IMR-90 (cell line): ENCODE results near the gene ZNF813. TPM values are rescaled to one million over a fixed set of nuclear protein-coding genes. Genes with fewer than 3 reads are reported as not detected.

Source experiments
- ATAC-seq: fragments of 200-7000 bp; cut with Tn5 transposase; 2 replicates; pipeline ENCODE4 v1.9.1; 2020; ENCODE audit warnings: low read depth, mild to moderate bottlenecking, moderate library complexity
- BruUV-seq: library from RNA; stranded (reverse); fragments of 400-500 nt; replicated peaks from 2 replicates; lab custom pipeline; 2021; lab: Mats Ljungman, UMichigan
- CTCF ChIA-PET: fragments of 300-600 bp; formaldehyde crosslinking; extraction: SDS; loops from one replicate; lab custom pipeline; 2021; ENCODE audit warnings: antibody characterized with exemption; lab: Yijun Ruan, JAX
- POLR2A ChIA-PET: fragments of 300-600 bp; sonication (Branson Sonifier 250); formaldehyde crosslinking; loops from one replicate; lab custom pipeline; 2022; ENCODE audit warnings: antibody characterized with exemption; ENCODE audit not compliant: unreplicated experiment; lab: Charles Lee
- DNase-seq: peaks from one replicate; pipeline ENCODE4 v3.0.0; 2013
- H2AFZ ChIP-seq: replicated peaks from 2 replicates; pipeline ENCODE3; 2013; ENCODE audit warnings: low read length, mild to moderate bottlenecking; ENCODE audit not compliant: poor library complexity
- H2AK5ac ChIP-seq: 2 replicates; pipeline ENCODE4 v1.6.1; 2013; ENCODE audit warnings: low read depth, low read length, inconsistent platforms
- H2AK9ac ChIP-seq: replicated peaks from 2 replicates; pipeline ENCODE3; 2013; ENCODE audit warnings: mild to moderate bottlenecking, low read depth, low read length, moderate library complexity; ENCODE audit not compliant: poor library complexity
- H2BK120ac ChIP-seq: 2 replicates; pipeline ENCODE4 v1.6.1; 2013; ENCODE audit warnings: low read depth, low read length, inconsistent platforms
- H2BK15ac ChIP-seq: 3 replicates; pipeline ENCODE4 v1.6.1; 2013; ENCODE audit warnings: low read depth, low read length, inconsistent platforms
- H2BK20ac ChIP-seq: 2 replicates; pipeline ENCODE4 v1.6.1; 2013; ENCODE audit warnings: low read depth, mild to moderate bottlenecking, inconsistent platforms, low read length, moderate library complexity
- H2BK5ac ChIP-seq: 2 replicates; pipeline ENCODE4 v1.6.1; 2013; ENCODE audit warnings: mild to moderate bottlenecking, low read depth, low read length, inconsistent platforms; ENCODE audit not compliant: poor library complexity, severe bottlenecking
- H3K14ac ChIP-seq: replicated peaks from 2 replicates; pipeline ENCODE4 v1.6.1; 2013; ENCODE audit warnings: low read depth, low read length, inconsistent platforms
- H3K18ac ChIP-seq: 2 replicates; pipeline ENCODE4 v1.6.1; 2013; ENCODE audit warnings: low read depth, low read length, control low read depth
- H3K23ac ChIP-seq: 2 replicates; pipeline ENCODE4 v1.6.1; 2013; ENCODE audit warnings: low read depth, low read length, inconsistent platforms
- H3K27ac ChIP-seq: 2 replicates; pipeline ENCODE4 v1.5.1; 2013; ENCODE audit warnings: mild to moderate bottlenecking, control low read depth, low read length; ENCODE audit not compliant: insufficient read depth
- H3K27me3 ChIP-seq: 2 replicates; pipeline ENCODE4 v1.6.1; 2013; ENCODE audit warnings: low read length; ENCODE audit not compliant: control insufficient read depth, insufficient read depth
- H3K36me3 ChIP-seq: 2 replicates; pipeline ENCODE4 v1.6.1; 2013; ENCODE audit warnings: low read length, mixed read lengths; ENCODE audit not compliant: control insufficient read depth, insufficient read depth
- H3K4ac ChIP-seq: 2 replicates; pipeline ENCODE4 v1.6.1; 2013; ENCODE audit warnings: low read depth, low read length, inconsistent platforms
- H3K4me1 ChIP-seq: 2 replicates; pipeline ENCODE4 v1.6.1; 2013; ENCODE audit warnings: low read length, mixed read lengths; ENCODE audit not compliant: control insufficient read depth, insufficient read depth
- H3K4me2 ChIP-seq: 2 replicates; pipeline ENCODE4 v1.6.1; 2013; ENCODE audit warnings: low read depth, mild to moderate bottlenecking, control low read depth, low read length, moderate library complexity
- H3K4me3 ChIP-seq: 2 replicates; pipeline ENCODE4 v1.5.1; 2013; ENCODE audit warnings: low read depth, mild to moderate bottlenecking, control low read depth, low read length, moderate library complexity; ENCODE audit not compliant: insufficient read depth
- H3K56ac ChIP-seq: 2 replicates; pipeline ENCODE4 v1.6.1; 2013; ENCODE audit warnings: low read length, inconsistent platforms; ENCODE audit not compliant: insufficient read depth; ENCODE audit errors: extremely low read depth
- H3K79me1 ChIP-seq, 2 experiments: 2 replicates each; pipeline ENCODE4 v1.6.1; 2013; ENCODE audit warnings: low read length in 2 of 2, inconsistent platforms in 1 of 2, low read depth in 1 of 2
- H3K9ac ChIP-seq: 2 replicates; pipeline ENCODE4 v1.6.1; 2013; ENCODE audit warnings: low read depth, low read length, control low read depth
- H3K9me1 ChIP-seq: 2 replicates; pipeline ENCODE4 v1.6.1; 2013; ENCODE audit warnings: low read length, inconsistent platforms; ENCODE audit not compliant: insufficient read depth
- H3K9me3 ChIP-seq: 2 replicates; pipeline ENCODE4 v1.6.1; 2013; ENCODE audit warnings: low read length; ENCODE audit not compliant: control insufficient read depth, insufficient read depth
- H4K20me1 ChIP-seq: 2 replicates; pipeline ENCODE4 v1.6.1; 2013; ENCODE audit warnings: low read length, inconsistent platforms; ENCODE audit not compliant: insufficient read depth
- H4K5ac ChIP-seq: 2 replicates; pipeline ENCODE4 v1.6.1; 2013; ENCODE audit warnings: mild to moderate bottlenecking, low read depth, low read length, control low read depth
- H4K8ac ChIP-seq, 2 experiments: 2 replicates each; pipeline ENCODE4 v1.6.1; 2013; ENCODE audit warnings: low read depth in 2 of 2, low read length in 2 of 2, control low read depth in 1 of 2, inconsistent platforms in 1 of 2
- H4K91ac ChIP-seq: 2 replicates; pipeline ENCODE4 v1.6.1; 2013; ENCODE audit warnings: low read depth, low read length, inconsistent platforms; ENCODE audit not compliant: insufficient read depth
- CEBPB ChIP-seq: IDR thresholded peaks from 2 replicates; pipeline ENCODE4 v1.6.1; 2012; ENCODE audit warnings: low read depth, low read length, improper control_type of control experiment
- CHD1 ChIP-seq: IDR thresholded peaks from 2 replicates; pipeline ENCODE4 v1.6.1; 2012; ENCODE audit warnings: low read depth, low read length, improper control_type of control experiment
- MAFK ChIP-seq: IDR thresholded peaks from 2 replicates; pipeline ENCODE4 v1.6.1; 2012; ENCODE audit warnings: low read depth, low read length, improper control_type of control experiment
- MAZ ChIP-seq: IDR thresholded peaks from 2 replicates; pipeline ENCODE4 v1.6.1; 2012; ENCODE audit warnings: low read depth, mild to moderate bottlenecking, low read length, improper control_type of control experiment, moderate library complexity, borderline replicate concordance
- NFE2L2 ChIP-seq: fragments of 150-350 bp; IDR thresholded peaks from 2 replicates; pipeline ENCODE4 v1.6.1; 2016; ENCODE audit warnings: low read depth, mild to moderate bottlenecking, low read length
- POLR2A ChIP-seq: IDR thresholded peaks from 2 replicates; pipeline ENCODE4 v1.6.1; 2012; ENCODE audit warnings: mild to moderate bottlenecking, low read depth, low read length
- RFX5 ChIP-seq: IDR thresholded peaks from 2 replicates; pipeline ENCODE4 v1.8.0; 2012; ENCODE audit warnings: low read depth, mild to moderate bottlenecking, low read length, moderate library complexity
- WGBS, 2 experiments: methylation state at CpG; one replicate each; pipeline versions ENCODE4 v1.1.5 to v1.1.7; 2013; ENCODE audit warnings: missing lambda C conversion rate in 2 of 2; ENCODE audit not compliant: insufficient read length in 1 of 2; ENCODE audit errors: extremely low coverage in 2 of 2; 5-methylcytosine and 5-hydroxymethylcytosine counted together
- dilution Hi-C: fragments of 300-500 bp; cut with HindIII; formaldehyde crosslinking; loops from one replicate; pipeline ENCODE4 v1.14.3; 2018; ENCODE audit warnings: low sequenced_read_pairs; ENCODE audit not compliant: unreplicated experiment
- in situ Hi-C: fragments of 300-500 bp; cut with MboI; formaldehyde crosslinking; loops from 3 replicates; pipeline ENCODE4 v1.14.3; 2019; ENCODE audit warnings: low sequenced_read_pairs, inconsistent platforms, mixed read lengths
- intact Hi-C: fragments of 100-400 bp; cut with micrococcal nuclease; formaldehyde crosslinking; loops from 2 replicates; pipeline ENCODE4 v1.10.0; 2022
- polyA plus RNA-seq, 3 experiments: library from polyadenylated mRNA; depleted of rRNA; stranded (reverse); fragments of >200 nt; gene quantifications; 2 replicates each; pipeline ENCODE4 v1.2.3, GENCODE V29; 2012; ENCODE audit warnings: low replicate concordance in 1 of 3
- total RNA-seq: library from RNA; depleted of rRNA; stranded (reverse); fragments of >200 nt; gene quantifications from 2 replicates; pipeline ENCODE4 v1.2.3, GENCODE V29; 2012
- TF ChIP-seq, protein P1 (sequence below): fragments of 150-350 bp; IDR thresholded peaks from 2 replicates; pipeline ENCODE4 v1.6.1; 2017; ENCODE audit warnings: mild to moderate bottlenecking, antibody characterized with exemption, low read length, low read depth

Gene ZNF813
- total and polyA plus RNA-seq, 2 of the 4 experiments (the other 2 are of a cell fraction) = 0.82 to 3.4 TPM

DNA sequence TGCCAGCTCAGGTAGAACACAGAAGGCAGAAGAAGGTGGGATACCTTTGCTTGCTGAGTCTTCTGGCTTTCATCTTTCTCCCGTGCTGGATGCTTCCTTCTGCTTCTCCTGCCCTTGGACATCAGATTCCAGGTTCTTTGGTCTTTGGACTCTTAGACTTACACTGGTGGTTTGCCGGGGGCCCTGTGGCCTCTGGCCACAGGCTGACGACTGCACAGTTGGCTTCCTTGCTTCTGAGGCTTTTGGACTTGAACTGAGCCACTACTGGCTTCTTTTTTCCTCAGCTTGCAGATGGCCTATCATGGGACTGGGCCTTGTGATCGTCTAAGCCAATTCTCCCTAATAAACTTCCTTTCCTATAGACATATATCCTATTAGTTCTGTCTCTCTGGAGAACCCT, 50.6 kb downstream of the ZNF813 start:
- Histone ChIP-seq H2BK120ac (no peak overlapping the region), H2AK9ac (no peak overlapping the region), H4K5ac (no peak overlapping the region), H3K9ac (no peak overlapping the region), H3K56ac (no peak overlapping the region), H3K9me3 (no peaks in the 10 kb centered on the region; the same call in 1 of the 2 replicates), H4K91ac (no peak overlapping the region), H2BK5ac (no peak overlapping the region), H3K79me1 (peaks cover 7% of the 10 kb centered on the region in 2 experiments), H3K4me2 (no peak overlapping the region), H4K20me1 (no peaks in the 10 kb centered on the region), H2BK20ac (no peak overlapping the region), H3K23ac (no peak overlapping the region), H2BK15ac (no peak overlapping the region), H3K4ac (no peak overlapping the region), H2AFZ (no peak overlapping the region), H3K27ac (no peak overlapping the region), H3K18ac (no peak overlapping the region), H3K27me3 (no peaks in the 10 kb centered on the region), H3K4me3 (no peak overlapping the region), H3K4me1 (peaks cover 3% of the 10 kb centered on the region; the same call in 1 of the 2 replicates), H3K9me1 (0 out of 2 replicates have a peak, but pooled peaks cover 4% of the 10 kb centered on the region), H2AK5ac (no peak overlapping the region), H3K14ac (no peak overlapping the region), H3K36me3 (no peaks in the 10 kb centered on the region), H4K8ac (no peak overlapping the region)
- ATAC-seq = no peak
- WGBS, 2 experiments = 65% methylated on average over 2 of the region's 4 CpGs; no CpG with 5 or more reads in 1 of the 2 experiments
- TF ChIP-seq MAFK = no peak
- TF ChIP-seq POLR2A = no peak
- TF ChIP-seq CHD1 = no peak
- no peak for TF ChIP-seq NFE2L2
- TF ChIP-seq MAZ = no peak
- TF ChIP-seq, protein P1, sequence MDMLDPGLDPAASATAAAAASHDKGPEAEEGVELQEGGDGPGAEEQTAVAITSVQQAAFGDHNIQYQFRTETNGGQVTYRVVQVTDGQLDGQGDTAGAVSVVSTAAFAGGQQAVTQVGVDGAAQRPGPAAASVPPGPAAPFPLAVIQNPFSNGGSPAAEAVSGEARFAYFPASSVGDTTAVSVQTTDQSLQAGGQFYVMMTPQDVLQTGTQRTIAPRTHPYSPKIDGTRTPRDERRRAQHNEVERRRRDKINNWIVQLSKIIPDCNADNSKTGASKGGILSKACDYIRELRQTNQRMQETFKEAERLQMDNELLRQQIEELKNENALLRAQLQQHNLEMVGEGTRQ = no peak
- no peak for TF ChIP-seq CEBPB
- no peak for TF ChIP-seq RFX5
- dilution Hi-C loops (no loop called here), in situ Hi-C loops (no loop called here), intact Hi-C loops (no loop called here)
- no TSS peak for BruUV-seq
- ChIA-PET CTCF (no interaction called here), POLR2A (no interaction called here)
- no peak for DNase-seq
